WTC11 (cell line): ENCODE measurements around the gene VWA3A. TPM values are rescaled to one million over a fixed set of nuclear protein-coding genes. Genes with fewer than 3 reads are reported as not detected.
"Not testable (repeated sequence)": the region's sequence is repeated elsewhere in the genome, so short reads cannot be mapped to it uniquely, and the experiment has no call there.

Experiments used
- ATAC-seq: fragments of 200-7000 bp; cut with Tn5 transposase; 2 replicates; pipeline ENCODE4 v1.10.0; 2021; ENCODE audit warnings: mild to moderate bottlenecking, moderate library complexity
- CTCF ChIA-PET: fragments of 300-600 bp; sonication (Branson Sonifier 250); formaldehyde crosslinking; loops from one replicate; lab custom pipeline; 2021; ENCODE audit warnings: antibody characterized with exemption; lab: Charles Lee
- POLR2A ChIA-PET: fragments of 350-600 bp; sonication (Branson Sonifier 250); formaldehyde crosslinking; loops from one replicate; lab custom pipeline; 2021; ENCODE audit warnings: antibody characterized with exemption; lab: Charles Lee
- DNase-seq: peaks from one replicate; pipeline ENCODE4 v3.0.0; 2021; ENCODE audit warnings: low spot score
- H3K27ac Mint-ChIP-seq: 2 replicates; pipeline ENCODE4 v1.8.0; 2021; ENCODE audit warnings: mixed read lengths
- H3K27me3 Mint-ChIP-seq: 2 replicates; pipeline ENCODE4 v1.8.0; 2021; ENCODE audit warnings: low read depth, mild to moderate bottlenecking, moderate library complexity, mixed read lengths
- H3K36me3 Mint-ChIP-seq: 2 replicates; pipeline ENCODE4 v1.8.0; 2021; ENCODE audit warnings: mixed read lengths
- H3K4me1 Mint-ChIP-seq: 2 replicates; pipeline ENCODE4 v1.8.0; 2022; ENCODE audit warnings: mixed read lengths
- H3K4me3 Mint-ChIP-seq: 2 replicates; pipeline ENCODE4 v1.8.0; 2021; ENCODE audit warnings: mild to moderate bottlenecking, moderate library complexity, mixed read lengths
- H3K9me3 Mint-ChIP-seq: 2 replicates; pipeline ENCODE4 v1.8.0; 2021; ENCODE audit warnings: mixed read lengths
- ETV6 ChIP-seq: sonication (generic); formaldehyde crosslinking; IDR thresholded peaks from 2 replicates; pipeline ENCODE4 v1.8.1; 2022; ENCODE audit warnings: mild to moderate bottlenecking, missing genetic modification reagents
- GTF2I ChIP-seq: fragments of 250-450 bp; sonication (Bioruptor Pico); conservative IDR thresholded peaks from 2 replicates; pipeline ENCODE4 v1.4.0; 2021; ENCODE audit warnings: mild to moderate bottlenecking
- HMGA2 ChIP-seq: fragments of 250-450 bp; sonication (Bioruptor Pico); IDR thresholded peaks from 2 replicates; pipeline ENCODE4 v1.4.0; 2021; ENCODE audit warnings: mild to moderate bottlenecking, moderate library complexity
- MYBL2 ChIP-seq: sonication (generic); formaldehyde crosslinking; IDR thresholded peaks from 2 replicates; pipeline ENCODE4 v1.8.1; 2023; ENCODE audit warnings: mild to moderate bottlenecking, moderate library complexity, missing genetic modification reagents
- NR2C2 ChIP-seq: sonication (generic); formaldehyde crosslinking; IDR thresholded peaks from 2 replicates; pipeline ENCODE4 v1.8.0; 2022; ENCODE audit warnings: mild to moderate bottlenecking, missing genetic modification reagents
- NR3C1 ChIP-seq: sonication (generic); formaldehyde crosslinking; conservative IDR thresholded peaks from 2 replicates; pipeline ENCODE4 v1.8.1; 2023; ENCODE audit warnings: low read depth, mild to moderate bottlenecking, missing genetic modification reagents
- TEAD1 ChIP-seq: sonication (generic); formaldehyde crosslinking; IDR thresholded peaks from 2 replicates; pipeline ENCODE4 v1.8.0; 2022; ENCODE audit warnings: mild to moderate bottlenecking, missing genetic modification reagents
- TP53 ChIP-seq: sonication (generic); formaldehyde crosslinking; IDR thresholded peaks from 2 replicates; pipeline ENCODE4 v1.8.1; 2023; ENCODE audit warnings: mild to moderate bottlenecking, missing genetic modification reagents
- ZNF138 ChIP-seq: sonication (generic); formaldehyde crosslinking; conservative IDR thresholded peaks from 2 replicates; pipeline ENCODE4 v1.8.1; 2022; ENCODE audit warnings: mild to moderate bottlenecking, moderate library complexity, missing genetic modification reagents
- ZNF219 ChIP-seq: sonication (generic); formaldehyde crosslinking; IDR thresholded peaks from 2 replicates; pipeline ENCODE4 v1.8.0; 2023; ENCODE audit warnings: missing genetic modification reagents, mild to moderate bottlenecking, borderline replicate concordance
- ZNF263 ChIP-seq: sonication (generic); formaldehyde crosslinking; IDR thresholded peaks from 2 replicates; pipeline ENCODE4 v1.8.1; 2022; ENCODE audit warnings: low read depth, mild to moderate bottlenecking, moderate library complexity, missing genetic modification reagents
- ZNF396 ChIP-seq: fragments of 250-450 bp; sonication (Bioruptor Pico); IDR thresholded peaks from 2 replicates; pipeline ENCODE4 v1.8.0; 2021; ENCODE audit warnings: mild to moderate bottlenecking, moderate library complexity, borderline replicate concordance
- total RNA-seq: library from RNA; stranded (reverse); gene quantifications from 3 replicates; pipeline ENCODE4 v1.2.3, GENCODE V29; 2021
- TF ChIP-seq, protein P1 (sequence below): fragments of 250-450 bp; sonication (Bioruptor Pico); IDR thresholded peaks from 2 replicates; pipeline ENCODE4 v1.9.0; 2021; ENCODE audit warnings: mild to moderate bottlenecking
- TF ChIP-seq, protein P2 (sequence below): fragments of 200-600 bp; IDR thresholded peaks from 2 replicates; pipeline ENCODE4 v1.8.0; 2022; ENCODE audit warnings: antibody characterized with exemption
- TF ChIP-seq, protein P3 (sequence below): sonication (generic); formaldehyde crosslinking; IDR thresholded peaks from 2 replicates; pipeline ENCODE4 v1.8.1; 2023; ENCODE audit warnings: mild to moderate bottlenecking, missing genetic modification reagents
- TF ChIP-seq, protein P4 (sequence below): fragments of 250-450 bp; sonication (Bioruptor Pico); IDR thresholded peaks from 2 replicates; pipeline ENCODE4 v1.9.0; 2021; ENCODE audit warnings: mild to moderate bottlenecking, borderline replicate concordance

The VWA3A gene
- total RNA-seq, 1 experiment from 2014 or later = 0.11 TPM

DNA sequence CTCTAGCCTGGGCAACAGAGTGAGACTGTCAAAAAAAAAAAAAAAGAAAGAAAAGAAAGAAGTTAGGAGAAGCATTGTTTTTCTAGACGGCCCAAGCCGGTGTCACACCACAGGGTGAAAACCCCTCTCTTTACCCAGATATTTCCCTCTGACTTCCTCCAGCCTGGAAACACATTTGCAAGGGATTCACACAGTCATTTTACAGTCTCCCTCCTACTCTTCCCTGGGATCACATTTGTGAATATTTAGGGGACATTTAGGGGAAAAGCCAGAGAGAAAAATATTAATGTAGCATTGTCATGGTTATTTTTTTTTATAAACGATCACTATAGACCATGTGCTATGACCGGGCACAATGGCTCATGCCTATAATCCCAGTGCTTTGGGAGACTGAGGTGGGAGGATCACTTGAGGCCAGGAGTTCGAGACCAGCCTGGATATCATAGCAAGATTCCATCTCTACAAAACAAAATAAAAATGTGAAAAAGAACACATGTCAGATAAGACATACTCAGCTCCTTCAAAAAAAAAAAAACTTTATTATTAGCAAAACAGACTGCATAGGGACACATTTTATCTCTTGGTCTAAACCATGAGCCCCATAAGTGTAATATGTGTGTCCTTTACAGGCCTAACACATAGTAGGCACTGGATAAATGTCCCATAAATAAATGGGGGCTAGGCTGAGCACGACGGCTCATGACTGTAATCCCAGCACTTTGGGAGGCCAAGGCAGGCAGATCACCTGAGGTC lies 59.1 kb downstream of the VWA3A start (continued):
- TF ChIP-seq, protein P1, sequence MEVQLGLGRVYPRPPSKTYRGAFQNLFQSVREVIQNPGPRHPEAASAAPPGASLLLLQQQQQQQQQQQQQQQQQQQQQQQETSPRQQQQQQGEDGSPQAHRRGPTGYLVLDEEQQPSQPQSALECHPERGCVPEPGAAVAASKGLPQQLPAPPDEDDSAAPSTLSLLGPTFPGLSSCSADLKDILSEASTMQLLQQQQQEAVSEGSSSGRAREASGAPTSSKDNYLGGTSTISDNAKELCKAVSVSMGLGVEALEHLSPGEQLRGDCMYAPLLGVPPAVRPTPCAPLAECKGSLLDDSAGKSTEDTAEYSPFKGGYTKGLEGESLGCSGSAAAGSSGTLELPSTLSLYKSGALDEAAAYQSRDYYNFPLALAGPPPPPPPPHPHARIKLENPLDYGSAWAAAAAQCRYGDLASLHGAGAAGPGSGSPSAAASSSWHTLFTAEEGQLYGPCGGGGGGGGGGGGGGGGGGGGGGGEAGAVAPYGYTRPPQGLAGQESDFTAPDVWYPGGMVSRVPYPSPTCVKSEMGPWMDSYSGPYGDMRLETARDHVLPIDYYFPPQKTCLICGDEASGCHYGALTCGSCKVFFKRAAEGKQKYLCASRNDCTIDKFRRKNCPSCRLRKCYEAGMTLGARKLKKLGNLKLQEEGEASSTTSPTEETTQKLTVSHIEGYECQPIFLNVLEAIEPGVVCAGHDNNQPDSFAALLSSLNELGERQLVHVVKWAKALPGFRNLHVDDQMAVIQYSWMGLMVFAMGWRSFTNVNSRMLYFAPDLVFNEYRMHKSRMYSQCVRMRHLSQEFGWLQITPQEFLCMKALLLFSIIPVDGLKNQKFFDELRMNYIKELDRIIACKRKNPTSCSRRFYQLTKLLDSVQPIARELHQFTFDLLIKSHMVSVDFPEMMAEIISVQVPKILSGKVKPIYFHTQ (CRISPR knock-in tag) = no peak
- TF ChIP-seq MYBL2 (CRISPR knock-in tag) (no peak), TEAD1 (CRISPR knock-in tag) (no peak)
- TF ChIP-seq, all 79 proteins: peak for 0

DNA sequence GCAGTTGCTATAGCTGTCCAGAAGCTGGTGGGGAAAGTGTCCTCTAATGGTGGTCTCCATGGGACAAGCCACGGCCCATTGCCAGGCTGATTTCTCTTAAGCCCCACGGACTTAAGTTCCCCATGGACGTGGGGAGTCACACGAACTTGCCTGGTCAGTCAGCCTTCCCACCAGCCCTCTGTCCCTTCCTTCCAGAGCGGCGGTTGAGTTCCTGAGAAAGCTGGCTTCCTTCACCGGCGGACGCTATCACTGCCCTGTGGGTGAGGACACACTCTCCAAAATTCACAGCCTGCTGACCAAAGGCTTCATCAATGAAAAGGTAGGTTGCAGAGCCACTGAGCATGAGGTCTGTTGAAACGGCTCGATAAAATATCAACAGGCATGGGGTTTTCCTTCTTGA lies 60.0 kb downstream of the VWA3A start:
- no peaks in the 10 kb centered on the region for H3K9me3 Mint-ChIP-seq
- H3K4me3 Mint-ChIP-seq = no peak overlapping the region
- H3K27me3 Mint-ChIP-seq = no peaks in the 10 kb centered on the region
- CTCF ChIA-PET = interaction anchor here (0.6 to 1.3 kb wide), 4 partner anchors 11 to 153 kb away, joined by 3 to 7 read pairs (median 4); no protein-coding TSS in a partner anchor
- ATAC-seq (no peak), DNase-seq (no peak)
- POLR2A ChIA-PET = no interaction called here
- H3K27ac Mint-ChIP-seq = no peak overlapping the region
- H3K36me3 Mint-ChIP-seq = no peaks in the 10 kb centered on the region
- 0 out of 2 replicates have a peak, but pooled peaks cover 2% of the 10 kb centered on the region for H3K4me1 Mint-ChIP-seq
- TF ChIP-seq, protein P2, sequence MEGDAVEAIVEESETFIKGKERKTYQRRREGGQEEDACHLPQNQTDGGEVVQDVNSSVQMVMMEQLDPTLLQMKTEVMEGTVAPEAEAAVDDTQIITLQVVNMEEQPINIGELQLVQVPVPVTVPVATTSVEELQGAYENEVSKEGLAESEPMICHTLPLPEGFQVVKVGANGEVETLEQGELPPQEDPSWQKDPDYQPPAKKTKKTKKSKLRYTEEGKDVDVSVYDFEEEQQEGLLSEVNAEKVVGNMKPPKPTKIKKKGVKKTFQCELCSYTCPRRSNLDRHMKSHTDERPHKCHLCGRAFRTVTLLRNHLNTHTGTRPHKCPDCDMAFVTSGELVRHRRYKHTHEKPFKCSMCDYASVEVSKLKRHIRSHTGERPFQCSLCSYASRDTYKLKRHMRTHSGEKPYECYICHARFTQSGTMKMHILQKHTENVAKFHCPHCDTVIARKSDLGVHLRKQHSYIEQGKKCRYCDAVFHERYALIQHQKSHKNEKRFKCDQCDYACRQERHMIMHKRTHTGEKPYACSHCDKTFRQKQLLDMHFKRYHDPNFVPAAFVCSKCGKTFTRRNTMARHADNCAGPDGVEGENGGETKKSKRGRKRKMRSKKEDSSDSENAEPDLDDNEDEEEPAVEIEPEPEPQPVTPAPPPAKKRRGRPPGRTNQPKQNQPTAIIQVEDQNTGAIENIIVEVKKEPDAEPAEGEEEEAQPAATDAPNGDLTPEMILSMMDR = no peak
- TF ChIP-seq ZNF263 (CRISPR knock-in tag) (no peak), HMGA2 (CRISPR knock-in tag) (no peak), ETV6 (no peak), GTF2I (CRISPR knock-in tag) (no peak), NR2C2 (CRISPR knock-in tag) (no peak), ZNF219 (CRISPR knock-in tag) (no peak), ZNF396 (CRISPR knock-in tag) (no peak), TP53 (CRISPR knock-in tag) (no peak), ZNF138 (CRISPR knock-in tag) (no peak), NR3C1 (CRISPR knock-in tag) (no peak)
- TF ChIP-seq, protein P3, sequence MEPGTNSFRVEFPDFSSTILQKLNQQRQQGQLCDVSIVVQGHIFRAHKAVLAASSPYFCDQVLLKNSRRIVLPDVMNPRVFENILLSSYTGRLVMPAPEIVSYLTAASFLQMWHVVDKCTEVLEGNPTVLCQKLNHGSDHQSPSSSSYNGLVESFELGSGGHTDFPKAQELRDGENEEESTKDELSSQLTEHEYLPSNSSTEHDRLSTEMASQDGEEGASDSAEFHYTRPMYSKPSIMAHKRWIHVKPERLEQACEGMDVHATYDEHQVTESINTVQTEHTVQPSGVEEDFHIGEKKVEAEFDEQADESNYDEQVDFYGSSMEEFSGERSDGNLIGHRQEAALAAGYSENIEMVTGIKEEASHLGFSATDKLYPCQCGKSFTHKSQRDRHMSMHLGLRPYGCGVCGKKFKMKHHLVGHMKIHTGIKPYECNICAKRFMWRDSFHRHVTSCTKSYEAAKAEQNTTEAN (CRISPR knock-in tag) = no peak
- TF ChIP-seq, protein P4, sequence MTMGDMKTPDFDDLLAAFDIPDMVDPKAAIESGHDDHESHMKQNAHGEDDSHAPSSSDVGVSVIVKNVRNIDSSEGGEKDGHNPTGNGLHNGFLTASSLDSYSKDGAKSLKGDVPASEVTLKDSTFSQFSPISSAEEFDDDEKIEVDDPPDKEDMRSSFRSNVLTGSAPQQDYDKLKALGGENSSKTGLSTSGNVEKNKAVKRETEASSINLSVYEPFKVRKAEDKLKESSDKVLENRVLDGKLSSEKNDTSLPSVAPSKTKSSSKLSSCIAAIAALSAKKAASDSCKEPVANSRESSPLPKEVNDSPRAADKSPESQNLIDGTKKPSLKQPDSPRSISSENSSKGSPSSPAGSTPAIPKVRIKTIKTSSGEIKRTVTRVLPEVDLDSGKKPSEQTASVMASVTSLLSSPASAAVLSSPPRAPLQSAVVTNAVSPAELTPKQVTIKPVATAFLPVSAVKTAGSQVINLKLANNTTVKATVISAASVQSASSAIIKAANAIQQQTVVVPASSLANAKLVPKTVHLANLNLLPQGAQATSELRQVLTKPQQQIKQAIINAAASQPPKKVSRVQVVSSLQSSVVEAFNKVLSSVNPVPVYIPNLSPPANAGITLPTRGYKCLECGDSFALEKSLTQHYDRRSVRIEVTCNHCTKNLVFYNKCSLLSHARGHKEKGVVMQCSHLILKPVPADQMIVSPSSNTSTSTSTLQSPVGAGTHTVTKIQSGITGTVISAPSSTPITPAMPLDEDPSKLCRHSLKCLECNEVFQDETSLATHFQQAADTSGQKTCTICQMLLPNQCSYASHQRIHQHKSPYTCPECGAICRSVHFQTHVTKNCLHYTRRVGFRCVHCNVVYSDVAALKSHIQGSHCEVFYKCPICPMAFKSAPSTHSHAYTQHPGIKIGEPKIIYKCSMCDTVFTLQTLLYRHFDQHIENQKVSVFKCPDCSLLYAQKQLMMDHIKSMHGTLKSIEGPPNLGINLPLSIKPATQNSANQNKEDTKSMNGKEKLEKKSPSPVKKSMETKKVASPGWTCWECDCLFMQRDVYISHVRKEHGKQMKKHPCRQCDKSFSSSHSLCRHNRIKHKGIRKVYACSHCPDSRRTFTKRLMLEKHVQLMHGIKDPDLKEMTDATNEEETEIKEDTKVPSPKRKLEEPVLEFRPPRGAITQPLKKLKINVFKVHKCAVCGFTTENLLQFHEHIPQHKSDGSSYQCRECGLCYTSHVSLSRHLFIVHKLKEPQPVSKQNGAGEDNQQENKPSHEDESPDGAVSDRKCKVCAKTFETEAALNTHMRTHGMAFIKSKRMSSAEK (CRISPR knock-in tag) = no peak

DNA sequence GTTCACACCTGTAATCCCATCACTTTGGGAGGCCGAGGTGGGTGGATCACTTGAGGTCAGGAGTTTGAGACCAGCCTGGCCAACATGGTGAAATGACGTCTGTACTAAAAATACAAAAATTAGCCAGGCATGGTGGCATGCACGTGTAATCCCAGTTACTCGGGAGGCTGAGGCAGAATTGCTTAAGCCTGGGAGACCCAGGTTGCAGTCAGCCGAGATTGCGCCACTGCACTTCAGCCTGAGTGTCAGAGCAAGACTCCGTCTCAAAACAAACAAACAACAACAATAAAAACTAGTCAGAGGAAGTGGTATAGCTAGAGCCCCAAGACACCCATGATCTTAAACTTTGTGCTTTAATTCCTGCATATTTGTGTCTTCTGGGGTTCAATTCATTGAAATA lies 60.7 kb downstream of the VWA3A start:
- POLR2A ChIA-PET, ATAC-seq, H3K27me3 Mint-ChIP-seq, H3K9me3 Mint-ChIP-seq, H3K27ac Mint-ChIP-seq, DNase-seq, H3K4me3 Mint-ChIP-seq, H3K4me1 Mint-ChIP-seq, H3K36me3 Mint-ChIP-seq: not testable (repeated sequence)
- CTCF ChIA-PET = interaction anchor here (1.2 to 2.4 kb wide), 3 partner anchors 11 to 54 kb away, joined by 3 to 23 read pairs (median 8); no protein-coding TSS in a partner anchor
